H1 (cell line): ENCODE data around the gene TLNRD1. TPM values are rescaled to one million over a fixed set of nuclear protein-coding genes. Genes with fewer than 3 reads are reported as not detected.

Source experiments
- CTCF ChIA-PET: fragments of 300-600 bp; sonication (Branson Sonifier 250); formaldehyde crosslinking; loops from one replicate; lab custom pipeline; 2021; ENCODE audit not compliant: partially characterized antibody; lab: Charles Lee
- POLR2A ChIA-PET: fragments of 300-600 bp; sonication (Branson Sonifier 250); formaldehyde crosslinking; loops from one replicate; lab custom pipeline; 2021; ENCODE audit warnings: inconsistent platforms; ENCODE audit not compliant: partially characterized antibody; lab: Charles Lee
- DNase-seq, 2 experiments: peaks; one replicate each; pipeline versions ENCODE4 v3.0.0 to v3.0.0-alpha.2; 2010 to 2022; ENCODE audit warnings: low spot score in 2 of 2, low read depth in 1 of 2, mixed read lengths in 1 of 2
- FAIRE-seq: peaks from 2 replicates; lab custom pipeline; 2011; peaks lifted over from hg19 to GRCh38; lab: Jason Lieb, UNC
- H2AFZ ChIP-seq: 2 replicates; pipeline ENCODE4 v1.8.1; 2012; ENCODE audit warnings: low read length, inconsistent platforms
- H2AK5ac ChIP-seq: 2 replicates; pipeline ENCODE4 v1.6.1; 2013; ENCODE audit warnings: low read depth, low read length
- H2BK120ac ChIP-seq: replicated peaks from 2 replicates; pipeline ENCODE3; 2013; ENCODE audit warnings: low read depth, low read length, inconsistent platforms
- H2BK12ac ChIP-seq: 2 replicates; pipeline ENCODE4 v1.6.1; 2013; ENCODE audit warnings: low read depth, low read length
- H2BK15ac ChIP-seq: 2 replicates; pipeline ENCODE4 v1.6.1; 2013; ENCODE audit warnings: low read length
- H2BK20ac ChIP-seq: 2 replicates; pipeline ENCODE4 v1.6.1; 2013; ENCODE audit warnings: low read length
- H2BK5ac ChIP-seq: 2 replicates; pipeline ENCODE4 v1.6.1; 2013; ENCODE audit warnings: low read depth, low read length
- H3K14ac ChIP-seq: 2 replicates; pipeline ENCODE4 v1.6.1; 2013; ENCODE audit warnings: inconsistent platforms; ENCODE audit not compliant: insufficient read length
- H3K18ac ChIP-seq: 2 replicates; pipeline ENCODE4 v1.6.1; 2013; ENCODE audit warnings: low read length; ENCODE audit errors: extremely low read depth
- H3K23ac ChIP-seq: 2 replicates; pipeline ENCODE4 v1.6.1; 2013; ENCODE audit warnings: inconsistent platforms; ENCODE audit not compliant: insufficient read length
- H3K23me2 ChIP-seq: 2 replicates; pipeline ENCODE4 v1.6.1; 2013; ENCODE audit warnings: low read depth, low read length
- H3K27ac ChIP-seq: 2 replicates; pipeline ENCODE4 v1.6.1; 2011; ENCODE audit warnings: low read depth, low read length, inconsistent platforms
- H3K27me3 ChIP-seq, 4 experiments: replicated peaks in 1 of 4; 1 replicate in 1 of 4; 2 replicates in 3 of 4; pipeline versions ENCODE4 v1.6.1 to v1.8.1; 2011 to 2013; ENCODE audit warnings: low read length in 3 of 4, mild to moderate bottlenecking in 3 of 4, inconsistent platforms in 2 of 4, mixed read lengths in 2 of 4, moderate library complexity in 1 of 4; ENCODE audit not compliant: control insufficient read depth in 3 of 4, insufficient read depth in 3 of 4; ENCODE audit errors: extremely low read depth in 1 of 4
- H3K36me3 ChIP-seq, 4 experiments: 2 replicates each; pipeline versions ENCODE4 v1.6.1 to v1.8.1; 2011 to 2013; ENCODE audit warnings: mild to moderate bottlenecking in 4 of 4, low read length in 3 of 4, moderate library complexity in 2 of 4, control low read depth in 1 of 4, inconsistent platforms in 1 of 4; ENCODE audit not compliant: insufficient read depth in 4 of 4, control insufficient read depth in 2 of 4
- H3K4ac ChIP-seq: replicated peaks from 2 replicates; pipeline ENCODE3; 2013; ENCODE audit warnings: low read length, low read depth, mixed read lengths, inconsistent platforms; ENCODE audit not compliant: insufficient read length
- H3K4me1 ChIP-seq, 4 experiments: replicated peaks in 1 of 4; 1 replicate in 1 of 4; 2 replicates in 3 of 4; pipeline versions ENCODE4 v1.6.1 to v1.8.1; 2011 to 2013; ENCODE audit warnings: low read length in 3 of 4, inconsistent platforms in 2 of 4, mixed read lengths in 1 of 4; ENCODE audit not compliant: insufficient read depth in 4 of 4, control insufficient read depth in 3 of 4
- H3K4me2 ChIP-seq, 2 experiments: 2 replicates each; pipeline versions ENCODE4 v1.6.1 to v1.8.1; 2011 to 2013; ENCODE audit warnings: low read depth in 2 of 2, low read length in 2 of 2, control low read depth in 1 of 2, inconsistent platforms in 1 of 2, mild to moderate bottlenecking in 1 of 2; ENCODE audit not compliant: insufficient read depth in 1 of 2
- H3K4me3 ChIP-seq, 4 experiments: fragments of 200-600, 300-600 bp in 1 of 4; sonication (generic), shearing (Covaris generic), sonication (Bioruptor Twin) in 1 of 4; 2 replicates each; pipeline versions ENCODE4 v1.5.1 to v1.8.1; 2011 to 2016; ENCODE audit warnings: low read length in 4 of 4, low read depth in 3 of 4, control low read depth in 2 of 4, inconsistent platforms in 2 of 4, mild to moderate bottlenecking in 2 of 4, mixed read lengths in 1 of 4, moderate library complexity in 1 of 4; ENCODE audit not compliant: insufficient read depth in 2 of 4; ENCODE audit errors: extremely low read depth in 1 of 4
- H3K56ac ChIP-seq: replicated peaks from 2 replicates; pipeline ENCODE3; 2013; ENCODE audit warnings: low read depth, mild to moderate bottlenecking, mixed read lengths, low read length, inconsistent platforms; ENCODE audit not compliant: insufficient read length
- H3K79me1 ChIP-seq: 2 replicates; pipeline ENCODE4 v1.6.1; 2013; ENCODE audit warnings: low read depth, low read length, control low read depth
- H3K79me2 ChIP-seq, 2 experiments: 2 replicates each; pipeline versions ENCODE4 v1.6.1 to v1.8.1; 2012 to 2013; ENCODE audit warnings: low read length in 2 of 2, mild to moderate bottlenecking in 2 of 2, inconsistent platforms in 1 of 2; ENCODE audit not compliant: insufficient read depth in 2 of 2, control insufficient read depth in 1 of 2
- H3K9ac ChIP-seq, 4 experiments: replicated peaks in 1 of 4; 1 replicate in 1 of 4; 2 replicates in 3 of 4; pipeline versions ENCODE4 v1.6.1 to v1.8.1; 2011 to 2013; ENCODE audit warnings: low read depth in 3 of 4, low read length in 3 of 4, control low read depth in 2 of 4, mild to moderate bottlenecking in 2 of 4, moderate library complexity in 2 of 4, inconsistent platforms in 1 of 4; ENCODE audit errors: extremely low read depth in 1 of 4
- H3K9me3 ChIP-seq, 2 experiments: 2 replicates each; pipeline versions ENCODE4 v1.6.1 to v1.8.1; 2012 to 2013; ENCODE audit warnings: mild to moderate bottlenecking in 2 of 2, moderate library complexity in 2 of 2, control low read depth in 1 of 2, inconsistent platforms in 1 of 2, low read depth in 1 of 2, low read length in 1 of 2, mixed read lengths in 1 of 2; ENCODE audit not compliant: insufficient read depth in 2 of 2
- H4K20me1 ChIP-seq, 2 experiments: replicated peaks in 1 of 2; 2 replicates each; pipeline versions ENCODE3 to v1.8.1; 2011 to 2013; ENCODE audit warnings: inconsistent platforms in 2 of 2, low read length in 2 of 2, mild to moderate bottlenecking in 1 of 2; ENCODE audit not compliant: insufficient read depth in 2 of 2, control insufficient read depth in 1 of 2
- H4K5ac ChIP-seq: 2 replicates; pipeline ENCODE4 v1.6.1; 2013; ENCODE audit warnings: low read length, low read depth, mixed read lengths, inconsistent platforms; ENCODE audit not compliant: insufficient read length
- H4K8ac ChIP-seq: 2 replicates; pipeline ENCODE4 v1.8.0; 2013; ENCODE audit warnings: mild to moderate bottlenecking, moderate library complexity, low read length, inconsistent platforms; ENCODE audit not compliant: insufficient read depth; ENCODE audit errors: extremely low read depth
- H4K91ac ChIP-seq: replicated peaks from 2 replicates; pipeline ENCODE3; 2013; ENCODE audit warnings: low read length, mixed read lengths, inconsistent platforms; ENCODE audit not compliant: insufficient read length
- CBX8 ChIP-seq: fragments of 300-800, 300-1000 bp; sonication (generic); IDR thresholded peaks from 2 replicates; pipeline ENCODE4 v1.7.1; 2016; ENCODE audit warnings: low read depth, low read length, borderline replicate concordance
- E2F6 ChIP-seq: IDR thresholded peaks from 2 replicates; pipeline ENCODE4 v1.6.1; 2012; ENCODE audit warnings: inconsistent platforms
- EGR1 ChIP-seq: IDR thresholded peaks from 2 replicates; pipeline ENCODE4 v1.6.1; 2011; ENCODE audit warnings: low read depth, low read length, borderline replicate concordance
- FOSL1 ChIP-seq: IDR thresholded peaks from 2 replicates; pipeline ENCODE4 v1.6.1; 2011; ENCODE audit warnings: mild to moderate bottlenecking, low read depth, low read length, moderate library complexity; ENCODE audit not compliant: insufficient read depth
- KDM4A ChIP-seq: IDR thresholded peaks from one replicate; pipeline ENCODE4 v1.7.1; 2012; ENCODE audit warnings: low read depth, mild to moderate bottlenecking, moderate library complexity, low read length, inconsistent platforms; ENCODE audit not compliant: severe bottlenecking
- SRF ChIP-seq: IDR thresholded peaks from 2 replicates; pipeline ENCODE4 v1.6.1; 2011; ENCODE audit warnings: mild to moderate bottlenecking, low read depth, low read length, moderate library complexity
- SUZ12 ChIP-seq: fragments of 200-600 bp; sonication (generic); IDR thresholded peaks from 2 replicates; pipeline ENCODE4 v1.6.1; 2012; ENCODE audit warnings: mild to moderate bottlenecking, inconsistent platforms, low read length, moderate library complexity, mixed read lengths
- TEAD4 ChIP-seq: IDR thresholded peaks from 2 replicates; pipeline ENCODE4 v1.6.1; 2012; ENCODE audit warnings: low read depth, low read length, inconsistent platforms, mixed read lengths
- USF2 ChIP-seq: IDR thresholded peaks from 2 replicates; pipeline ENCODE4 v1.6.1; 2011; ENCODE audit warnings: low read length, improper control_type of control experiment
- YY1 ChIP-seq: IDR thresholded peaks from 2 replicates; pipeline ENCODE4 v1.6.1; 2011; ENCODE audit warnings: low read depth, mild to moderate bottlenecking, low read length
- WGBS, 2 experiments: shearing (Covaris generic) in 1 of 2; methylation state at CpG; one replicate each; pipeline versions ENCODE4 v1.1.6 to v1.1.7; 2013 to 2015; ENCODE audit warnings: low lambda C conversion rate in 2 of 2, mixed read lengths in 2 of 2, inconsistent platforms in 1 of 2, low coverage in 1 of 2, missing lambda C conversion rate in 1 of 2; ENCODE audit not compliant: insufficient replicate concordance in 2 of 2, insufficient coverage in 1 of 2, insufficient read length in 1 of 2; ENCODE audit errors: extremely low coverage in 1 of 2, missing lambda C conversion rate in 1 of 2; 5-methylcytosine and 5-hydroxymethylcytosine counted together
- polyA plus RNA-seq, 7 experiments: library from polyadenylated mRNA; depleted of rRNA in 3 of 7; stranded (reverse) in 5 of 7; unstranded in 2 of 7; fragments of >200 nt in 5 of 7; fragments of 200-250 nt in 2 of 7; gene quantifications; 1 replicate in 5 of 7; 2 replicates in 1 of 7; 4 replicates in 1 of 7; pipeline versions ENCODE4 v1.2.1 to v1.2.3, GENCODE V29; 2011 to 2013; ENCODE audit warnings: missing spikeins in 2 of 7, mixed read lengths in 2 of 7
- total RNA-seq: library from RNA; stranded (reverse); fragmentation: NEBNext Ultra II Directional; extraction: Animal tissue kit (Norgen Biotek cat#: 25700); gene quantifications from 2 replicates; pipeline ENCODE4 v1.2.1, GENCODE V29; 2021

TLNRD1 gene
- total and polyA plus RNA-seq, 2 of the 8 experiments (the other 6 are each of a cell fraction or from before 2014, with no cell fraction given): 12.2 to 20.5 TPM

GRCh38 chr15:81010086-81010485, 9.4 kb downstream of the TLNRD1 start:
- Histone ChIP-seq H3K4me2 (no peak overlapping the region), H2BK5ac (no peak overlapping the region), H3K27ac (no peak overlapping the region), H4K91ac (no peak overlapping the region), H2AFZ (no peak overlapping the region), H3K79me2 (no peaks in the 10 kb centered on the region), H2BK12ac (no peak overlapping the region), H2BK20ac (no peak overlapping the region), H4K8ac (no peak overlapping the region), H3K4ac (no peak overlapping the region), H3K27me3 (no peaks in the 10 kb centered on the region), H3K4me1 (no peaks in the 10 kb centered on the region), H3K23ac (no peak overlapping the region), H3K23me2 (no peaks in the 10 kb centered on the region), H4K5ac (no peak overlapping the region), H2AK5ac (no peak overlapping the region), H3K56ac (no peak overlapping the region), H3K4me3 (no peak overlapping the region), H3K36me3 (no peaks in the 10 kb centered on the region), H3K9me3 (no peaks in the 10 kb centered on the region), H3K79me1 (no peaks in the 10 kb centered on the region; the same call in 1 of the 2 replicates), H2BK15ac (no peak overlapping the region), H3K9ac (no peak overlapping the region), H3K14ac (no peak overlapping the region), H3K18ac (no peak overlapping the region), H2BK120ac (no peak overlapping the region), H4K20me1 (no peaks in the 10 kb centered on the region)
- DNase-seq: no peak
- TF ChIP-seq CBX8 (no peak), YY1 (no peak), FOSL1 (no peak), USF2 (no peak), TEAD4 (no peak), KDM4A (no peak), E2F6 (no peak), SUZ12 (no peak), SRF (no peak), EGR1 (no peak)
- 87% methylated on average over 4 of the region's 4 CpGs; no CpG with 5 or more reads in 1 of the 2 experiments for WGBS, 2 experiments
- ChIA-PET POLR2A (no interaction called here), CTCF (no interaction called here)
- no peak for FAIRE-seq
